OCI-LY1 (cell line): ENCODE results near the gene RAD51B.

Source experiments
- EZH2 ChIP-seq: fragments of 200-600 bp; sonication (generic), shearing (Covaris generic); IDR thresholded peaks from 2 replicates; pipeline ENCODE4 v1.8.0; 2017; ENCODE audit warnings: borderline replicate concordance, mixed run types, mild to moderate bottlenecking, antibody characterized with exemption, low read length, moderate library complexity, mixed read lengths
- TF ChIP-seq, protein P1 (sequence below): fragments of 200-600 bp; sonication (generic), shearing (Covaris generic); IDR thresholded peaks from 2 replicates; pipeline ENCODE4 v1.5.1; 2017; ENCODE audit warnings: mild to moderate bottlenecking, antibody characterized with exemption, low read length, moderate library complexity, mixed read lengths

DNA sequence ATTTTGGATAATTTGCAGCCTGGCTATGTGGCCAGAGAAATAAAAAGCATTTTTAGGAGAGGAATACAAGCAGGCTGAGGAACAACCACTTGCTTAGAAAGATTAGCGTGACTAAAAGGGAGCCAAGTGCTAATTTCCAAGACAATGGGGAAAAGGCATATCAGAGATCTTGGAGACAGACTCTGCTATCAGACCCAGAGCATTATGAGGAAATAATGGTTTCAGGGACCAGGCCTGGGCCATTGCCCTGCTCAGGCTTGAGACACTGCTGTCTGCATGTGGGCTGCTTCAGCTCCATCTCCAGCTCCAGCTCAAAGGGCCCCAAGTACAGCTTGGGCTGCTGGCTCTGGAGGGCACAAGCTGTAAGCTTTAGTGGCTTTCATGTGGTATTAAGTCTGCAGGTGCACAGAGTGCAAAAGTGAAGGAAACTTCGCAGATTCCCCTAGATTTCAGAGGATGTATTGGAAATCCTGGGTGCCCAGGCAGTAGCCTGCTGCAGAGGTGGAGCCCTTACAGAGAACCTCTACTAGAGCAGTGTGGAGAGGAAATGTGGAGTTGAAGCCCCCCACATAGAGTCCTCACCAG, 524.0 kb downstream of the RAD51B start:
- TF ChIP-seq, protein P1, sequence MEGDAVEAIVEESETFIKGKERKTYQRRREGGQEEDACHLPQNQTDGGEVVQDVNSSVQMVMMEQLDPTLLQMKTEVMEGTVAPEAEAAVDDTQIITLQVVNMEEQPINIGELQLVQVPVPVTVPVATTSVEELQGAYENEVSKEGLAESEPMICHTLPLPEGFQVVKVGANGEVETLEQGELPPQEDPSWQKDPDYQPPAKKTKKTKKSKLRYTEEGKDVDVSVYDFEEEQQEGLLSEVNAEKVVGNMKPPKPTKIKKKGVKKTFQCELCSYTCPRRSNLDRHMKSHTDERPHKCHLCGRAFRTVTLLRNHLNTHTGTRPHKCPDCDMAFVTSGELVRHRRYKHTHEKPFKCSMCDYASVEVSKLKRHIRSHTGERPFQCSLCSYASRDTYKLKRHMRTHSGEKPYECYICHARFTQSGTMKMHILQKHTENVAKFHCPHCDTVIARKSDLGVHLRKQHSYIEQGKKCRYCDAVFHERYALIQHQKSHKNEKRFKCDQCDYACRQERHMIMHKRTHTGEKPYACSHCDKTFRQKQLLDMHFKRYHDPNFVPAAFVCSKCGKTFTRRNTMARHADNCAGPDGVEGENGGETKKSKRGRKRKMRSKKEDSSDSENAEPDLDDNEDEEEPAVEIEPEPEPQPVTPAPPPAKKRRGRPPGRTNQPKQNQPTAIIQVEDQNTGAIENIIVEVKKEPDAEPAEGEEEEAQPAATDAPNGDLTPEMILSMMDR = no peak
- no peak for TF ChIP-seq EZH2
